IPS-11a (cell line): ENCODE results near the gene IRF1.
"Not testable (repeated sequence)": the region's sequence is repeated elsewhere in the genome, so short reads cannot be mapped to it uniquely, and the experiment has no call there.

Source experiments
- H3K4me3 ChIP-seq: one replicate; pipeline ENCODE4 v1.5.1; 2013; ENCODE audit warnings: low read depth, low read length, control low read depth

Gene IRF1

DNA sequence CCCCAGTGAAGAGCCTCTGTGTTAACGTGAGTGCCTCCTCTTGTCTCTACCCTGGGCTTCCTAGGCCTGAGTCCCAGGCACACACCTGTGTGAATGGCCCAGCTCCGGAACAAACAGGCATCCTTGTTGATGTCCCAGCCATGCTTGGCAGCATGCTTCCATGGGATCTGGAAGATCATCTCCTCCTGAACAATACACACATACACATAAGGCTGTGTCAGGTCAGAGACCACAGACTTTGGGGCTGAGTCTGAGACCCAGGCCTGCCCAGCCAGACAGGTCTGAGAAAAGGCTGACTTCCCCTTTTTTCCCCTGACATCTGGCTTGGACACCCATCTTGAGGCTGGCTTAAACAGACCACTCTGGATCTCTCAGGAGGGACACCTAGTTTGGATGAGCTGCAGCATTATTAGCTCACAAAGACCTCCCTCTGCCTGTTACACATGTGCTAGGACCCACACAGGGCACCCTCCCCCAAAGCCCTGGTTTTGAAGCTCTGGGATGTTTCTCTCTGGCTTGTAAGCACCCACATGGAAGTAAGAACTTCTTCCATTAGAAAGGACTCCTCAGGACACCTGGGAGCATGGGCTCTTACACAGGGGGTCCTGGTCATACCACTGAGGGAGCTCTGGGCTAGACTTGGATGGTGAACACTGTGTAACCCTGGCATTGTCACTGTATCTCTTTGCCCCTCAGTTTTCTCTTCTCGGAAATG is 2.6 kb downstream of the IRF1 start:
- H3K4me3 ChIP-seq, result no peak overlapping the region

DNA sequence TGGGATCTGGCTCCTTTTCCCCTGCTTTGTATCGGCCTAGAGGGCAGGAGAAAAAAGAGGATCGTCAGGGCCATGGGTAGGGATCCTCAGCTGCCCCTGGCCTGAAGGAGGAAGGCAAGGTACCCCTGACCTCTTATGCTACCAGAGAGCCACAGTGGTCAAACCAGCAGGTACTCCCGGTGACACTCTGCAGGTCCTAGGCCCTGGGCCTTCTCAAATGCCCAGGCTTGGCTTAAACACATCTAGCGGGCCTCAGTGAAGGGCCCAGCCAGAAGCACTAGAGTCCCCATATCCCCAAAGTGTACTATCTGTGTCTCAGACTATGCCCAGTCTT is 3.5 kb downstream of the IRF1 start:
- no peak overlapping the region for H3K4me3 ChIP-seq

DNA sequence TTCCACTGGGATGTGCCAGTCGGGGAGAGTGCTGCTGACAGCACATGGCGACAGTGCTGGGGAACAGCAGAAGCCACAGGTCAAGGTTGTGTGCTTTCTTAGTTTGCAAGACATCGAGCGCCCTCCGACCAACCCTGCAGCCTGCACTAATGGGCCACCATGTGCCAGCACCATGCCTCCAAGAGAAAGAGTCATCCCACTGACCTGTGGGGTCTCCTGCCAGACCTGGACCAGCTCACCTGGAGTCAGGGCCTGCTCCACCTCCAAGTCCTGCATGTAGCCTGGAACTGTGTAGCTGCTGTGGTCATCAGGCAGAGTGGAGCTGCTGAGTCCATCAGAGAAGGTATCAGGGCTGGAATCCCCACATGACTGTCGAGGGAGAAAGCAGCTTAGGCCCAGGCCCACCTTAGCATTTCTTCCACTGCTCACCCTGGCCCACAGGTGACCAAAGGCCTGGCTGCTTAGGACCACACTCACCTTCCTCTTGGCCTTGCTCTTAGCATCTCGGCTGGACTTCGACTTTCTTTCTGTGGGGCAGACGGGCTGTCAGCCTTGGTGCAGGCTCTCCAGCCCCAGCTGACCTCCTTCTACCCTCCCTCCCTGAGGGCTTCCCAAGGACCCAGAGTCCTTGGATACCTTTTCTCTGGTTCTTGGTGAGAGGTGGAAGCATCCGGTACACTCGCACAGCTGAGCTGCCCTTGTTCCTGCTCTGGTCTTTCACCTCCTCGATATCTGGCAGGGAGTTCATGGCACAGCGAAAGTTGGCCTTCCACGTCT is 4.1 kb downstream of the IRF1 start:
- no peak overlapping the region for H3K4me3 ChIP-seq

DNA sequence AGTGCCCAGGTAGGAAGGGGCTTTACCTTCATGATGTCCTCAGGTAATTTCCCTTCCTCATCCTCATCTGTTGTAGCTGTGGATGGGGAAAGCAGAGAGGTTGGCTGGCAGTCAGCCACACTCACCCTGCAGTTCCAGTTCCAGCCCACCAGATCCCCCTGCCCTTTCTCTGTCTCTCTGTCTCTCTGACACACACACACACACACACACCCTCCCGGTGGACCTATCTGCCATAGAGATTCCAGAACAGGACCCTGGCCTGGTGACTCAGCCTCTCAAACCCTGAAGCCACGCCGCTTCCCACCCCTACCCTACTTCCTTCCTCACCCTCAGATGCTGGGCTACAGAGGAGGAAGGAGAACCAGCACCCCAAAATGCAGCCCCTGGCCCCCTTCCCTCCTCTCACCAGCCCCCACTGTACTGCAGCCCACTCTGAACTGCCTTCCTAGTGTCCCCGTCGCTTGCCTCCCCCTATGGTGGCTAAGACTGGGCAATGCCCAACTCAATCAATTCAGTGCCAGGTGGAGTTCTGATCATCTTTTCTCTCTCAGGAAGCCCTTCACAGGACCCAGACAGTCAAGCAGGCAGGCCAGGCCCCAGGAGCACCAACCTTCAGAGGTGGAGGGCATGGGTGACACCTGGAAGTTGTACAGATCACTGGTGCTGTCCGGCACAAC is 4.8 kb downstream of the IRF1 start:
- no peak overlapping the region for H3K4me3 ChIP-seq

DNA sequence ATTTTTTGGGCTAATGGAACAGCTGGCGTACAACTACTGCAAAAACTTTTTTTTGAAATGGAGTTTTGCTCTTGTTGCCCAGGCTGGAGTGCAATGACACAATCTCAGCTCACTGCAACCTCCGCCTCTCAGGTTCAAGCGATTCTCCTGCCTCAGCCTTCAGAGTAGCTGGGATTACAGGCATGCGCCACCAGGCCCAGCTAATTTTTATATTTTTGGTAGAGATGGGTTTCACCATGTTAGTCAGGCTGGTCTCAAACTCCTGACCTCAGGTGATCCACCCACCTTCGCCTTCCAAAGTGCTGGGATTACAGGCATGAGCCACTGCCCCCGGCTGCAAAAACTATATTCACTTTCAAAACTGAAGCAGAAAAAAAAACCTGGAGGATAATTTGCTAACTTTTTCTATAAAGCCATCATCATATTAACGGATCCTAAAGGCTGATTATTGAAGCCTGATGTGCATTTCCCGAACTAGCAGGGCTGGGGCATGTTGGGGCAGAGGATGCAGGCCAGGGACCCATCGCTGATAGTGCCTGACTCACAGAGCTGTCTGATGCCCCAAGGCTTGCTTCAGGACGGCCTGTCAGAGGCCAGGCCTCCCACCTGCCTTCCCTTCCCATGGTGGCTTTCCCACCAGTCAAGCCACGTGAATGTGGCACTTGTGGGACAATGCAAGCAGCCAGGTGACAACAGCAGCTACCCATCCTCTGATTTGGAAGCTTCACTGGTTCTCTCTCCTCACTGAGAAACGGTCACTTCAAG is 5.5 kb downstream of the IRF1 start:
- not testable (repeated sequence) for H3K4me3 ChIP-seq

DNA sequence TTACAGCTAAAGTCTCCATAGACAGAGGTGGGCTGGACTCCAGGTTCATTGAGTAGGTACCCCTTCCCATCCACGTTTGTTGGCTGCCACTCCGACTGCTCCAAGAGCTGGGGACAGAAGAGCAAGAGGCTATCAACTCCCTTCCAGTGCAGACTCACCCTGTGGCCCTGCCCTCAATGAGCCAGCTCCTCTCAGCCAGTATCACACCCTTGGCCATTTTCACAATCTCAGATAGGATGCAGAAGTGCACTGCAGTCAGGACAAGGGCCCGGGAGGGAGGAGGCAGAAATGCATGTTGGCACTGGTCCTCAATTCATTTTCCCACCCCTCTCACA is 6.2 kb downstream of the IRF1 start:
- H3K4me3 ChIP-seq, result no peak overlapping the region

DNA sequence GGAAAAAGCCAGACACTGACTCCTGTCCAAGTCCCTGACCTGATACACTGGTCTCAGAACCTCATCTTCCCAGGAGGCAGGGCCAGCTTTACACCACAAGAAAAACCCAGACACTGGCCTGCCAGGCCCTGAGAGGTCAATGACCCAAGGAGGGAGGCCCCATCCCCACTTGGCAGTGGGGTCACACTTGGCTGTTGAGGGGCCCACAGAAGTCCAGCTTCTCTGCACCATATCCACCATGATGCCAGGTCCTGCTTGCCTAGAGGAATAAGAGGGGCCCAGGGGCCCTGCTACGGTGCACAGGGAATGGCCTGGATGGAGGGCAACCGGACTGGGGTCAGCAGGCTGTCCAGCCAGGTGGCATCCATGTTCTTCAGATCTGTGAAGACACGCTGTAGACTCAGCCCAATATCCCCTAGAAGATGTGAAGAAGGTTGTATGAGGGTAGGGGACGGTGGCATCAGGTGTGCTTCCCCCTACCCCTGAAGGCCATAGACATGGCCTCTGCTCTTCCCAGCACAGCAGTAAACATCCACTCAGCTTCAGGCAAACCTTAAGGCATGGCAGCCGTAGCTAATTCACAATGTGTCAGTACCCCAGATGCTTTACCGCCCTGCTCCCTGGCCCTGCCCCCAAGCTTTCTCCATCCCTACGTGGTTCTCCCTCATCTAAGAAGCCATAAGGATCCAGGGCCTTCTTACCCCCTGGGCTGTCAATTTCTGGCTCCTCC is 6.7 kb downstream of the IRF1 start:
- no peak overlapping the region for H3K4me3 ChIP-seq

DNA sequence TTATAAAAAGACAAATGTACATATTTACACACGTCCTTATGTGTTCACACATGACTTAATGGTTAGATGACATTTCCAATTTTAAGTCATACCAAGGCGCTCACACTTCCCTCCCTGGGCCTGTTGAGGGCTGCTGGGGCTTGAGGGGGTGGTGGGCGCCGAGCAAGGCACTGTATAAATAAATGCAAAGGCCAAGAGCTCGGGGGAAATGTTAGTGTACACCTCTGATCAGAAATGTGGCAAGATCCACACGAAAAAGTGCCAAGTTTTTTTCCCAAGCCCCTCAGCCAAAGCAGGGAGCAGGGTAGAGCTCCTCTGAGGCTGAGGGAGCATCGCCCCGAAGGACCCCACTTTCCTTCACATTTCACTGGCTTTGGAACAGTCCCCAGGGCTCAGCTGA is 7.5 kb downstream of the IRF1 start:
- no peak overlapping the region for H3K4me3 ChIP-seq

DNA sequence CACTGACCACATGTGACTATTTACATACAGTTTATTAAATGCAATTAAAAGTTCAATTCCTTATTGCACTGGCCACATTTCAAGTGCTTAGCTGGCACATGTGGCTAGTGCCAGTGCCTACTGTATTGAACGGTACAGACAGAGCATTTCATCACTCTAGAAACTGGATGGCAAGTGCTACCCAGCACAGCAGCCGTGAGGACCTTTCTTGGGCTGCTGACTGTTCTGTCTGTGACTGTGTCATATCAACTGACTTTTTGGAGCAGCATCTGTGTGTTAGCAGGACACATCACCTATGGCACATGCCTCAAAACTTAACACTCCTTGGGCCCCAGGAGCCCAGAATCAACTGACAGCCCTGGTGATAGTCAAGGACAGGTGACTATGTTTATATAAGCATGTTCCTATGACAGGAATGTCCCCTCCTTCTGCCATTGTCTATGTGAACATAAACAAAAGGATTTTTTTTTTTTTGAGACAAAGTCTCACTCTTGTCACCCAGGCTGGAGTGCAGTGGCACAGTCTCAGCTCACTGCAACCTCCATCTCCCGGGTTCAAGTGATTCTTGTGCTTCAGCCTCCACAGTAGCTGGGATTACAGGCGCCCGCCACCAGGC is 8.9 kb downstream of the IRF1 start:
- no peak overlapping the region for H3K4me3 ChIP-seq

DNA sequence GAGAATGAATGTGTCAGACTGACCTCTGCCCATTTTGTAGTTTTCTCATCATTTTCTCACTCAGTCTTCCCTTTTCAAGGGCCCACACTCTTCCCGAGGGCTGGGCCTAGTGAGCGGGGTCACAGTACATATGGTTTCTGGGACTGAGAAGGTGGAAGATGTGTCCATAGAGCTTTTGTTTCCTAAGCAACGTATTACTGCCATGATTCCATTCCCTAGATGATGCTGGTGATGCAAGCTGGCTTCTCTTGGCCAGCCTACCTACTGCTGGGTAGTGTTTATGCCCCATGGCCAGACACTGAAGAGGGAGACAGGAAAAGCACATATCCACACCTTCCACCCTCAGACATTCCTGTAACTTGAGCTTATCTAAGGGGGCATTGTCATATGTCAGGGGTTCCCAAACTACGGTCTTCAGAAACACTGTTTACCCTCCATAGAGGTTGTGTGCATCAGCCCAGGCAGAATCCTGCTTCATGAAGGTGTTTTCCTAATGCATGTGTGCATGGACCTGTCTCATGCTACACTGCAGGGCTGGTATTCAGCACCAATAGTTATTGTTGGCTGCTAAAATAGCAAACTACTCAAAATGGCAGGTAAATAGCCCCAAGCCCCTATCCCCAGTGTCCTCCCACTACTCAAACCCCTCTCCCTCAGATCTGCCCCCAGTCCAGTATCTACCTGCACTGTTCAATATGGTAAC is 9.5 kb downstream of the IRF1 start:
- no peak overlapping the region for H3K4me3 ChIP-seq

DNA sequence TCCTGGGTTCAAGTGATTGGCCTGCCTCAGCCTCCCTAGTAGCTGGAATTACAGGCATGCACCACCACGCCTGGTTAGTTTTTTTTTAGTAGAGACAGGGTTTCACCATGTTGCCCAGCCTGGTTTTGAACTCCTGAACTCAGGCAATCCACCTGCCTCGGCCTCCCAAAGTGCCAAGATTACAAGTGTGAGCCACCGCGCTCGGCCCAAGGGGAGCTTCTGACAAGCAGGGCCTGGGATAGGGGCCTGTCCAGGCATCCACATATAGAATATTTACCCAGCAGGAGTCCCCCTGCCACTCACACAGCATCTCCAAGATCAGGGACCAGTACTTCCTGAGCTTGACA is 10.1 kb downstream of the IRF1 start:
- H3K4me3 ChIP-seq, result no peak overlapping the region

DNA sequence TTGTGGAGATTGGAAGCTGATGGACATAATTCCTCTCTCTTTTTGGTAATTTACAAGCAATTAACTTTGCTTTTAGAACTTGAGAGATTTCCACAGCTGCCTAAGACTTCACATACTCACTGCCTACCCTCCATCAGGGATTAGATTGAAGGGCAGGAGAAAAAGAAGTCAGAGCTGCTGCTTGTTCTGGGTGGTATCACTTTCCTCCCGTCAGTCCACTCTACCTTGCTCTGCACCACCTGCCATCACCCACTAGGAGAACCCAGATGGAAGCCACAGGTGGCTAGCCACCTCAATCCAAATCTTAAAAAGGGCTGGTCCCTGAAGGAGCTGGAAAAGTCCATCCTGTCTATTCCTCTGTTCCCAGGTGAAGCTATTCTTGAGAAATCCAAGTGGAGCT is 10.5 kb downstream of the IRF1 start:
- H3K4me3 ChIP-seq, result no peak overlapping the region

DNA sequence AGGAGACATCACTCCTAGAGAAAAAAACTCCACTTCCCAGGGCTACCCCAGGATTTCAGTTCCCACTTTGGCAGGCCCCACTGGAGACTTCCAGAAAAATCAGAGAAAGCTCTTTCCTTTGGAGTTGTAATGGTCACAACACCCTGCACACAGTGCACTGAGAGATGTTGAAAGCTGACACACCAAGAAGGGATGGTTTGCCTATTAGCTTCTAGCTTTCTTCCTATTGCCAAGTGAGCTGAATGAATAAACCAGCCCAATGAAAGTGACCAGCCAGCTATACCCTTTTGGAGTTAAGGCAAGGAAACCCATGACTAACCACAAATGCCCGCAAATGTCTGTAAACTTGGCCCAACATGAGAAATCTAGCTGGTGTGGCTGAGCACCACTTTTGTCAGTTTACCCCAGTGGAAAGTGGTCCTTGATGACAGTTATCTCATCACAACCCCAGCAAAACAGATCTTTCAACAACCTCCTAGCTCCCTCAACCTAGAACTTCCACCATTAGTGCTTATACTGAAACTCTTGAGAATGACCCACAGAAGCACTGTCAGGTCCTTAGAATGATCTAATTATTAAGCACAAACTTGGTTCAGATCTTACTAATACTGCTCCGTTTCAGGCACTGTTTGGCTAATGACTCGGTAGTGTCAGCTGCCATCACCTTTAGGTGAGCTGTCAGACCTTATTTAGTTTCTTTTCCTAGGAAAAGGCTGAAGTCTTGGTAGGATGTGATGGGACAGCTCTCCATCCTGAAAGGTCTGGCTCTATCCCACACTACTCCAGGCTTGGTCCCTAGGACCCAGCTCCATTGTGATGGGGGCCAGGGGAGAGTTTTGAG is 11.2 kb downstream of the IRF1 start:
- no peak overlapping the region for H3K4me3 ChIP-seq

DNA sequence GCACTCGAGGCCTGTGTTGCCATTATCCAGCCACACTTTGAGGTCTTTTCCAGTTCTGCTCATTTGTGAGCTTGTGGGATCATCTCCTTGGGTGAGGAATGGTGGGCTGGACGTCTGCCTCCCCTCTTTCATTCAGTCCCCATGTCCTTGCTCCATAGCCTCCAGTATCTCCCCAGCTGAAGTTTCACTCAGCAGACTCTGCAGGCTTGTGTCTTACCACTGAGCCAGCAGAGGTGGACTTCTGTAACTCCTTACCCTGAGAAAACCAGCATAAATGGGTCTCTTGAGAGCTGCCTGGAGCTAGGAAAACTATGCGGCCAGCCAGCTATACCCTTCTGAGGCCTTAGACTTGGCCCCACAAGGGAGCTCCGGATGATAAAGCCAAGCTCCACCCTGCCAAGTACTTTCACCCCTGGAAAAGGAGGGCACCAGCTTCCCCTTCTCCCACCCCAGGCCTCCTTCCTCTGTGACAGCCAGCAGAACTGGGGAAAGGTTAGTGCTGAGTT is 12.2 kb downstream of the IRF1 start:
- H3K4me3 ChIP-seq, result no peak overlapping the region

DNA sequence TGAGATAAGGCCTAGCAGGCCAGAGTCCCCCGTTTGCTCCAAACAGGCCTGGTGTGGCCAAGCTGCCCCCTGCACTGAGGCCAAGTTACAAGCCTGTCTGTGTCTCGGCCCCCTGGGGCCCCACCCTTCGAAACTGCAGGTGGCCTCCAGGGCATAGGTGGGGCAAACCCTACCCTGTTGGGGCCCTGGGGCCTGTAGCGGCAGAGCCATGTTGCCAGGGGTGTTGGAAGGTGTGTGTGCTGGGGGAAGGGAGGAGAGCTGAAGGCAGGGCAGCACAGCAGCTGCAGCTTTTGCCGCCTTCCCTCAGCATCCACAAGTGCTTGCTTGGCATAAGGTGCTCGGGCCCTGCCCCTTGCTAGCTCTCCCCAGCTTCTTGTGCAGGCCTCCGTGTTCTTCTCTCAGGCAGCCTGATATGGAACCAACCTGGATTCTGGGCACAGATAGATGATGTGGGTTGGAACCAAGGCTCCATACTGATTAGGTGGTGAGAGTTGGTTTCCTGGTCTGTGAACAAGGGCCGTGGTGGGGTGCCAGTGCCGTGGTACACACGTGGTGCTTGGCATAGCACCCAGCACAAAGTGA is 12.7 kb downstream of the IRF1 start:
- no peak overlapping the region for H3K4me3 ChIP-seq

DNA sequence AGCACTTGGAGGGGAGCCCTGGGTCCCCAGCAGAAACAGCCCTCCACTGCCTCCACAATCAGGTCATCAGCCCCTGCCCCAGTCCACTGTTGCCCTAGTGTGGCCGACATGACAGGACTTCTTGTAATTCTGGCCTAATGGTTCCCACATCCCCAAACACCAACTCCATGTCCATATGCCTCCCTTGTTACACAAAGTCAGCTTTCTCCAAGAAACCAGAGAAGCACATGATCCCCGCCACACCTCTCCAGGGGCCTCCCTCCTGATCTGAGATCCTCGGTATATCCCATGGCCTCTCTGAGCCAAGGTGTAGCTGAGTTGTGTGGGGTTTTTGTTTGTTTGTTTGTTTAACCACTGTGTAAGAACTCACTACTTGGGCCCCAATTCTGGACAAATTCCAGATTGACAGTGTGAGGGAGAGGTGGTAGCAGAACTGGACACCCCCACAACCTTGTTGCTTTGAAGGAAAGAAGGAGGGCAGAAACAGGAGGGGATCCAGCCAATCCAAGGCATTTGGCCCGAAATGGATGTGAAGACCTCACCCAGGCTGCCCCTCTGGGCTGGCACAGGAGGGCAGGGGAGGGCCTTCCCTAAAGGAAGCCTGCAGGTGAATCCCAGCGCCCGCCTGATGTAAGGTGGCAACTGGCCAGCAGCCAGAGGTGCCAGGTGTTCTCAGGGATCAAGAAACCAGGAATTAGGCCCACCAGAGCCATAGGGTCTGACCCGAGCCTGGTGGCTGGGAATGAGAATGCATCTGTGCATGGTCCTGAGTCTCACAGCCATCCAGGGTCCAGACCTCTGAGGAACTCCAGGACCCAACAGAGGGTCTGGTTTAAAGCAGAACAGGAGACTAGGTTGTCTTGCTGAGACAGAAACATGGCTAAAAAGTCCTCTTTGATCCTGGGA is 13.4 kb downstream of the IRF1 start:
- no peak overlapping the region for H3K4me3 ChIP-seq
